HG03571 (cell line): ENCODE data around the gene HOXD4.

Experiments
- ATAC-seq: cut with Tn5 transposase; IDR thresholded peaks from one replicate; pipeline ENCODE4 v1.9.1; 2021; ENCODE audit not compliant: unreplicated experiment

Gene HOXD4

GRCh38 chr2:176156807-176157498, 5.6 kb downstream of the HOXD4 start, which contains the start of gene HOXD3:
TSS of gene HOXD3 (plus strand) at chr2:176157307. CDS start at chr2:176169115, 11,808 bp downstream.
- ATAC-seq: no peak

- ATAC-seq: no peak
Observed at GRCh38 chr2:176157499-176158185, 6.3 kb downstream of the HOXD4 start.

- no peak for ATAC-seq
Observed at GRCh38 chr2:176158186-176158591, 6.8 kb downstream of the HOXD4 start.

- ATAC-seq: no peak
Observed at GRCh38 chr2:176158855-176159662, 7.7 kb downstream of the HOXD4 start.

GRCh38 chr2:176159663-176160250, 8.4 kb downstream of the HOXD4 start:
- ATAC-seq: no peak

- no peak for ATAC-seq
Observed at GRCh38 chr2:176160251-176160985, 9.1 kb downstream of the HOXD4 start.

- ATAC-seq: no peak
Observed at GRCh38 chr2:176160986-176161824, 9.9 kb downstream of the HOXD4 start.

GRCh38 chr2:176161825-176162626, 10.7 kb downstream of the HOXD4 start:
- no peak for ATAC-seq

GRCh38 chr2:176162911-176163671, 11.7 kb downstream of the HOXD4 start:
- ATAC-seq: no peak

GRCh38 chr2:176163672-176164056, 12.3 kb downstream of the HOXD4 start:
- ATAC-seq: no peak

GRCh38 chr2:176164201-176164600, 12.9 kb downstream of the HOXD4 start:
- ATAC-seq: no peak

GRCh38 chr2:176164611-176165369, 13.4 kb downstream of the HOXD4 start:
- ATAC-seq: no peak

- no peak for ATAC-seq
Observed at GRCh38 chr2:176165370-176166050, 14.2 kb downstream of the HOXD4 start.

- ATAC-seq: no peak
Observed at GRCh38 chr2:176166272-176166671, 14.9 kb downstream of the HOXD4 start.

GRCh38 chr2:176167398-176167797, 16.0 kb downstream of the HOXD4 start:
- ATAC-seq: no peak

GRCh38 chr2:176169181-176169580, 17.8 kb downstream of the HOXD4 start:
- ATAC-seq: no peak

- ATAC-seq: no peak
Observed at GRCh38 chr2:176169711-176170110, 18.4 kb downstream of the HOXD4 start.
